Activated T-helper 1 cell treated with anti-CD3 and anti-CD28 coated beads, Interleukin-12 subunit alpha, Interleukin-12 subunit beta, Interleukin-2, Interleukin-4 antibody, amounts not matched to agents 30 ng/mL and 10 ng/mL and 1 ng/mL, durations not matched to agents 14 hours and 24 hours and 36 hours (primary cell): Measurements from ENCODE around the gene CDH4. TPM values are rescaled to one million over a fixed set of nuclear protein-coding genes. Genes with fewer than 3 reads are reported as not detected.

ENCODE experiments used
- DNase-seq: peaks from one replicate; pipeline ENCODE4 v3.0.0; 2021; ENCODE audit warnings: low spot score
- H3K27ac Mint-ChIP-seq: one replicate; pipeline ENCODE4 v1.8.0; 2021; ENCODE audit warnings: mild to moderate bottlenecking, mixed read lengths
- H3K27me3 Mint-ChIP-seq: one replicate; pipeline ENCODE4 v1.8.0; 2022; ENCODE audit warnings: mild to moderate bottlenecking, moderate library complexity, mixed read lengths; ENCODE audit not compliant: insufficient read depth
- H3K36me3 Mint-ChIP-seq: one replicate; pipeline ENCODE4 v1.8.0; 2021; ENCODE audit warnings: low read depth, mixed read lengths
- H3K4me1 Mint-ChIP-seq: one replicate; pipeline ENCODE4 v1.8.0; 2021; ENCODE audit warnings: low read depth, mixed read lengths
- H3K4me3 Mint-ChIP-seq: one replicate; pipeline ENCODE4 v1.8.0; 2021; ENCODE audit warnings: mild to moderate bottlenecking, moderate library complexity, mixed read lengths
- H3K9me3 Mint-ChIP-seq: one replicate; pipeline ENCODE4 v1.8.0; 2021; ENCODE audit warnings: mixed read lengths
- intact Hi-C: fragments of 100-400 bp; cut with micrococcal nuclease; formaldehyde crosslinking; loops from one replicate; pipeline ENCODE4 v1.15.1; 2024
- total RNA-seq: library from RNA; stranded (reverse); gene quantifications from 2 replicates; pipeline ENCODE4 v1.2.3, GENCODE V29; 2022

Gene CDH4
- total RNA-seq, 1 donor from 2014 or later: not detected

- H3K9me3 Mint-ChIP-seq: peaks cover 7% of the 10 kb centered on the region
- H3K4me3 Mint-ChIP-seq: no peak overlapping the region
- no peaks in the 10 kb centered on the region for H3K27me3 Mint-ChIP-seq
- H3K27ac Mint-ChIP-seq: no peak overlapping the region
- intact Hi-C loops: no loop called here
- H3K36me3 Mint-ChIP-seq: no peaks in the 10 kb centered on the region
- DNase-seq: no peak
- no peaks in the 10 kb centered on the region for H3K4me1 Mint-ChIP-seq
Observed at GRCh38 chr20:61371501-61372136, 119.6 kb downstream of the CDH4 start.

- peaks cover 7% of the 10 kb centered on the region for H3K9me3 Mint-ChIP-seq
- H3K4me3 Mint-ChIP-seq: no peak overlapping the region
- H3K27ac Mint-ChIP-seq: no peak overlapping the region
- no peaks in the 10 kb centered on the region for H3K36me3 Mint-ChIP-seq
- no peak for DNase-seq
- no peaks in the 10 kb centered on the region for H3K27me3 Mint-ChIP-seq
- intact Hi-C loops: no loop called here
- no peaks in the 10 kb centered on the region for H3K4me1 Mint-ChIP-seq
Observed at GRCh38 chr20:61372137-61373054, 120.3 kb downstream of the CDH4 start.

- Mint-ChIP-seq H3K9me3 (peaks cover 7% of the 10 kb centered on the region), H3K27ac (no peak overlapping the region), H3K4me1 (no peaks in the 10 kb centered on the region), H3K27me3 (no peaks in the 10 kb centered on the region), H3K4me3 (no peak overlapping the region), H3K36me3 (no peaks in the 10 kb centered on the region)
- no peak for DNase-seq
- intact Hi-C loops: no loop called here
Observed at GRCh38 chr20:61373055-61373399, 121.0 kb downstream of the CDH4 start.

GRCh38 chr20:61373956-61374545 lies 122.0 kb downstream of the CDH4 start:
- intact Hi-C loops: no loop called here
- Mint-ChIP-seq H3K36me3 (no peaks in the 10 kb centered on the region), H3K9me3 (peaks cover 7% of the 10 kb centered on the region), H3K4me1 (no peaks in the 10 kb centered on the region), H3K27ac (no peak overlapping the region), H3K27me3 (no peaks in the 10 kb centered on the region), H3K4me3 (no peak overlapping the region)
- DNase-seq: no peak

- no peak overlapping the region for H3K4me3 Mint-ChIP-seq
- H3K36me3 Mint-ChIP-seq: no peaks in the 10 kb centered on the region
- no peak overlapping the region for H3K27ac Mint-ChIP-seq
- no peaks in the 10 kb centered on the region for H3K4me1 Mint-ChIP-seq
- no peak for DNase-seq
- H3K9me3 Mint-ChIP-seq: peaks cover 7% of the 10 kb centered on the region
- intact Hi-C loops: no loop called here
- H3K27me3 Mint-ChIP-seq: no peaks in the 10 kb centered on the region
Observed at GRCh38 chr20:61376541-61377240, 124.6 kb downstream of the CDH4 start.

- Mint-ChIP-seq H3K9me3 (peaks cover 2% of the 10 kb centered on the region), H3K4me3 (no peak overlapping the region), H3K36me3 (no peaks in the 10 kb centered on the region), H3K27me3 (no peaks in the 10 kb centered on the region), H3K27ac (no peak overlapping the region), H3K4me1 (no peaks in the 10 kb centered on the region)
- intact Hi-C loops: no loop called here
- DNase-seq: no peak
Observed at GRCh38 chr20:61378694-61379355, 126.8 kb downstream of the CDH4 start.

- Mint-ChIP-seq H3K4me1 (no peaks in the 10 kb centered on the region), H3K9me3 (no peaks in the 10 kb centered on the region), H3K36me3 (no peaks in the 10 kb centered on the region), H3K4me3 (no peak overlapping the region), H3K27me3 (no peaks in the 10 kb centered on the region), H3K27ac (no peak overlapping the region)
- intact Hi-C loops: no loop called here
- DNase-seq: no peak
Observed at GRCh38 chr20:61379898-61380544, 128.0 kb downstream of the CDH4 start.

GRCh38 chr20:61380545-61380915 lies 128.5 kb downstream of the CDH4 start:
- Mint-ChIP-seq H3K4me1 (no peaks in the 10 kb centered on the region), H3K4me3 (no peak overlapping the region), H3K36me3 (no peaks in the 10 kb centered on the region), H3K9me3 (no peaks in the 10 kb centered on the region), H3K27ac (no peak overlapping the region), H3K27me3 (no peaks in the 10 kb centered on the region)
- intact Hi-C loops: no loop called here
- no peak for DNase-seq

GRCh38 chr20:61382194-61382593 lies 130.1 kb downstream of the CDH4 start:
- DNase-seq: no peak
- intact Hi-C loops: no loop called here
- H3K9me3 Mint-ChIP-seq: no peaks in the 10 kb centered on the region
- H3K27me3 Mint-ChIP-seq: no peaks in the 10 kb centered on the region
- H3K4me1 Mint-ChIP-seq: no peaks in the 10 kb centered on the region
- H3K4me3 Mint-ChIP-seq: no peak overlapping the region
- H3K36me3 Mint-ChIP-seq: no peaks in the 10 kb centered on the region
- H3K27ac Mint-ChIP-seq: no peak overlapping the region

- H3K4me1 Mint-ChIP-seq: no peaks in the 10 kb centered on the region
- H3K9me3 Mint-ChIP-seq: peaks cover 8% of the 10 kb centered on the region
- no peak for DNase-seq
- no peak overlapping the region for H3K27ac Mint-ChIP-seq
- H3K36me3 Mint-ChIP-seq: no peaks in the 10 kb centered on the region
- H3K4me3 Mint-ChIP-seq: no peak overlapping the region
- no peaks in the 10 kb centered on the region for H3K27me3 Mint-ChIP-seq
- intact Hi-C loops: no loop called here
Observed at GRCh38 chr20:61385296-61385695, 133.2 kb downstream of the CDH4 start.

GRCh38 chr20:61385731-61386130 lies 133.7 kb downstream of the CDH4 start:
- no peaks in the 10 kb centered on the region for H3K4me1 Mint-ChIP-seq

GRCh38 chr20:61387204-61387953 lies 135.3 kb downstream of the CDH4 start:
- peaks cover 8% of the 10 kb centered on the region for H3K9me3 Mint-ChIP-seq

More at GRCh38 chr20:61385731-61386130, 133.7 kb downstream of the CDH4 start:
- DNase-seq: no peak
- intact Hi-C loops: no loop called here
- peaks cover 8% of the 10 kb centered on the region for H3K9me3 Mint-ChIP-seq
- H3K27me3 Mint-ChIP-seq: no peaks in the 10 kb centered on the region
- no peaks in the 10 kb centered on the region for H3K36me3 Mint-ChIP-seq
- H3K27ac Mint-ChIP-seq: no peak overlapping the region
- H3K4me3 Mint-ChIP-seq: no peak overlapping the region

More at GRCh38 chr20:61387204-61387953, 135.3 kb downstream of the CDH4 start:
- Mint-ChIP-seq H3K4me3 (no peak overlapping the region), H3K27me3 (no peaks in the 10 kb centered on the region), H3K4me1 (no peaks in the 10 kb centered on the region), H3K36me3 (no peaks in the 10 kb centered on the region), H3K27ac (no peak overlapping the region)
- intact Hi-C loops: no loop called here
- no peak for DNase-seq
